ENCODE results near the gene SLC11A2.

GRCh38 chr12:51017452-51017851, 8.7 kb downstream of the SLC11A2 start:
- TF ChIP-seq REST (IDR thresholded peaks at IDR 0.05; ENCODE audit: borderline replicate concordance) (no peak), REST (CRISPR knock-in tag; IDR thresholded peaks at IDR 0.05; ENCODE audit: low read depth) (no peak), HIVEP1 (CRISPR knock-in tag; IDR thresholded peaks at IDR 0.05) (no peak), ELK1 (CRISPR knock-in tag; IDR thresholded peaks at IDR 0.05) (no peak), MLLT1 (IDR thresholded peaks at IDR 0.05) (no peak), JUNB (CRISPR knock-in tag; conservative IDR thresholded peaks at IDR 0.05) (no peak), ESRRB (CRISPR knock-in tag; IDR thresholded peaks at IDR 0.05; ENCODE audit: borderline replicate concordance) (no peak)
